Skeletal muscle cell (primary cell): ENCODE results near the gene TESK2.
"Not testable (repeated sequence)": the region's sequence is repeated elsewhere in the genome, so short reads cannot be mapped to it uniquely, and the experiment has no call there.

Source experiments
- DNase-seq: peaks from one replicate; pipeline ENCODE4 v3.0.0-alpha.2; 2010; ENCODE audit warnings: low read depth
- H3K4me3 ChIP-seq: 2 replicates; pipeline ENCODE4 v1.5.1; 2011; ENCODE audit warnings: low read depth, mild to moderate bottlenecking, control low read depth, low read length, moderate library complexity

The TESK2 gene

GRCh38 chr1:45478121-45478814, 12.7 kb downstream of the TESK2 start:
- DNase-seq = no peak
- H3K4me3 ChIP-seq = no peak overlapping the region

- H3K4me3 ChIP-seq = no peak overlapping the region
- DNase-seq = no peak
These were observed 13.3 kb downstream of the TESK2 start for GRCh38 chr1:45477646-45478045.

- not testable (repeated sequence) for H3K4me3 ChIP-seq, DNase-seq
These were observed 16.8 kb downstream of the TESK2 start for GRCh38 chr1:45474194-45474593.

GRCh38 chr1:45473302-45473701, 17.7 kb downstream of the TESK2 start:
- no peak for DNase-seq
- H3K4me3 ChIP-seq = no peak overlapping the region

GRCh38 chr1:45470306-45470798, 20.6 kb downstream of the TESK2 start:
- H3K4me3 ChIP-seq = no peak overlapping the region
- DNase-seq = no peak

GRCh38 chr1:45467353-45467752, 23.6 kb downstream of the TESK2 start:
- not testable (repeated sequence) for DNase-seq, H3K4me3 ChIP-seq

GRCh38 chr1:45465277-45465676, 25.7 kb downstream of the TESK2 start:
- DNase-seq = no peak
- H3K4me3 ChIP-seq = no peak overlapping the region

- no peak overlapping the region for H3K4me3 ChIP-seq
- no peak for DNase-seq
These were observed 32.1 kb downstream of the TESK2 start for GRCh38 chr1:45458894-45459293.

GRCh38 chr1:45456531-45456930, 34.4 kb downstream of the TESK2 start:
- no peak for DNase-seq
- no peak overlapping the region for H3K4me3 ChIP-seq

- DNase-seq = no peak
- no peak overlapping the region for H3K4me3 ChIP-seq
These were observed 35.8 kb downstream of the TESK2 start for GRCh38 chr1:45455162-45455561.

GRCh38 chr1:45454464-45454863, 36.5 kb downstream of the TESK2 start:
- H3K4me3 ChIP-seq = no peak overlapping the region
- no peak for DNase-seq

- DNase-seq = no peak
- no peak overlapping the region for H3K4me3 ChIP-seq
These were observed 38.5 kb downstream of the TESK2 start for GRCh38 chr1:45452503-45452902.

GRCh38 chr1:45448357-45448756, 42.6 kb downstream of the TESK2 start:
- no peak overlapping the region for H3K4me3 ChIP-seq
- DNase-seq = no peak

GRCh38 chr1:45446950-45447672, 43.9 kb downstream of the TESK2 start:
- no peak overlapping the region for H3K4me3 ChIP-seq
- DNase-seq = no peak

GRCh38 chr1:45446530-45446929, 44.4 kb downstream of the TESK2 start:
- no peak for DNase-seq
- H3K4me3 ChIP-seq = no peak overlapping the region

- DNase-seq = no peak
- H3K4me3 ChIP-seq = no peak overlapping the region
These were observed 46.3 kb downstream of the TESK2 start for GRCh38 chr1:45444609-45445131.

- H3K4me3 ChIP-seq = no peak overlapping the region
- no peak for DNase-seq
These were observed 47.1 kb downstream of the TESK2 start for GRCh38 chr1:45443580-45444446.

GRCh38 chr1:45442272-45442671, 48.7 kb downstream of the TESK2 start:
- DNase-seq = peak; percentile 30
- H3K4me3 ChIP-seq = no peak overlapping the region

GRCh38 chr1:45437323-45437722, 53.6 kb downstream of the TESK2 start:
- DNase-seq = no peak

GRCh38 chr1:45430490-45430889, 60.5 kb downstream of the TESK2 start:
- no peak overlapping the region for H3K4me3 ChIP-seq
- no peak for DNase-seq

More at GRCh38 chr1:45437323-45437722, 53.6 kb downstream of the TESK2 start:
- no peak overlapping the region for H3K4me3 ChIP-seq
